ENCODE results near the gene MED9.
"Not testable (repeated sequence)": the region's sequence is repeated elsewhere in the genome, so short reads cannot be mapped to it uniquely, and the experiment has no call there.

The MED9 gene, protein sequence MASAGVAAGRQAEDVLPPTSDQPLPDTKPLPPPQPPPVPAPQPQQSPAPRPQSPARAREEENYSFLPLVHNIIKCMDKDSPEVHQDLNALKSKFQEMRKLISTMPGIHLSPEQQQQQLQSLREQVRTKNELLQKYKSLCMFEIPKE

GRCh38 chr17:17476865-17477467, at the start of gene MED9:
Gene MED9, plus strand, starts transcription at chr17:17477000. Its CDS starts 42 bp downstream, at chr17:17477042.
- DNase-seq: peak; percentile 11

GRCh38 chr17:17429222-17429621, 47.6 kb upstream of the MED9 start:
- DNase-seq: no peak

DNA sequence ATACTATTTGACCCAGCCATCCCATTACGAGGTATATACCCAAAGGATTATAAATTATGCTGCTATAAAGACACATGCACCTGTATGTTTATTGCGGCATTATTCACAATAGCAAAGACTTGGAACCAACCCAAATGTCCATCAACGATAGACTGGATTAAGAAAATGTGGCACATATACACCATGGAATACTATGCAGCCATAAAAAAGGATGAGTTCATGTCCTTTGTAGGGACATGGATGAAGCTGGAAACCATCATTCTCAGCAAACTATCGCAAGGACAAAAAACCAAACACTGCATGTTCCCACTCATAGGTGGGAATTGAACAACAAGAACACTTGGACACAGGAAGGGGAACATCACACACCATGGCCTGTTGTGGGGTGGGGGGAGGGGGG, 45.9 kb upstream of the MED9 start:
- DNase-seq: not testable (repeated sequence)

GRCh38 chr17:17431605-17432004, 45.2 kb upstream of the MED9 start:
- DNase-seq: no peak

- no peak for DNase-seq
Measured at GRCh38 chr17:17433000-17433703, 43.6 kb upstream of the MED9 start.

GRCh38 chr17:17434477-17434876, 42.3 kb upstream of the MED9 start:
- no peak for DNase-seq

GRCh38 chr17:17435323-17435722, 41.5 kb upstream of the MED9 start:
- no peak for DNase-seq

- no peak for DNase-seq
Measured at GRCh38 chr17:17437461-17437860, 39.3 kb upstream of the MED9 start.

DNA sequence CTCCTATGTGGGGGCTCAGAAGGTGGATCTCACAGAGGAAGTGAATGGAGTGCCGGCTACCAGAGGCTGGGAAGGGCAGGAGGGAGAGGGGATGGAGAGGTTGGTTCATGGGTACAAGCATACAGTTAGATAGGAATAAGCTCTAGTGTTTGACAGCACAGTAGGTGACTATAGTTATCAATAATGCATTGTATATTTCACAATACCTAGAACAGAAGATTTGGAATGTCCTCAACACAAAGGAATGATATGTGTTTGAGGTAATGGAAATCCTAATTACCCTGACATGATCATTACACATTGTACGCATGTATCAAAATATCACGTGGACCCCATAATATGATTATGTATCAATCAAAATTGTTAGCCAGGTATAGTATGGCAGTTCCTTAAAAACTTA, 38.9 kb upstream of the MED9 start:
- DNase-seq: no peak

DNA sequence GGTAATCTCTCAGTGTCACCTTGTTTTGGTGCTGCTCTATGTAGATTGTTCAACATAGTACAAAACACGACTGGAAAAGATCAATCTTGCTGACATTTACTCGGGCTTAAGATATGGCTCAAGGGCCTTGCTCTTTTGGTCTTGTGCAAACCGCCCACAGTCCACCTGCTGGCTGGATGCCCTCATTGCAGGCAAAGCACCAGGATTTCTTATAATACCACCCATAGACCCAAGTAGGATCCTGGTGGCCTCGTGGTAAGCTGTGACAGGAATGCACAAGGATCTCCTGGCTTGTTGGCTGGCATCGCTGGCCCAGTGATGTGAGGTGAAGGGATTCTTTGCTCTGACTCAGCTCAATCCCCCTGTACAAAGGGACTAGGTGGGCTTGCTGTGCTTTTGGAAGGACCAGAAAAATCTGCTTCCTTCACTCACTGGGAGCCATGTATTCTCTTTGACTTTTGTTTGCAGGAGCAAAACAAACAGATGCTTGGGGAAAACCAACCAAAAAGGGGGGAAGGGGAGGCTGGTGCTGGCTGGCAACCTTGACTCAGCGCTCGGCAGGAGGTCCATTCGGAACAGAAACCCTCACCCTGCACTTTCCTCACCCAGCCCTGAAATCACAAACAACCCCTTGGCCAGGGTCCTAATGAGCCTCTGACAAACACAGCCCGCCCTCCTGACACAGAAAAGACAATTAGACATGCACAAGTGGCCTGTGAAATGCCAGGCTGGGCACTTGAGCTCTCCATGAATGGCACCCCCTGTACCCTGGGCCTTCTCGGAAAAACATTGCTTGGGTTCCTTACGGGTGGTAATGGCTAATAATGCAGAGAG, 36.6 kb upstream of the MED9 start:
- no peak for DNase-seq

DNA sequence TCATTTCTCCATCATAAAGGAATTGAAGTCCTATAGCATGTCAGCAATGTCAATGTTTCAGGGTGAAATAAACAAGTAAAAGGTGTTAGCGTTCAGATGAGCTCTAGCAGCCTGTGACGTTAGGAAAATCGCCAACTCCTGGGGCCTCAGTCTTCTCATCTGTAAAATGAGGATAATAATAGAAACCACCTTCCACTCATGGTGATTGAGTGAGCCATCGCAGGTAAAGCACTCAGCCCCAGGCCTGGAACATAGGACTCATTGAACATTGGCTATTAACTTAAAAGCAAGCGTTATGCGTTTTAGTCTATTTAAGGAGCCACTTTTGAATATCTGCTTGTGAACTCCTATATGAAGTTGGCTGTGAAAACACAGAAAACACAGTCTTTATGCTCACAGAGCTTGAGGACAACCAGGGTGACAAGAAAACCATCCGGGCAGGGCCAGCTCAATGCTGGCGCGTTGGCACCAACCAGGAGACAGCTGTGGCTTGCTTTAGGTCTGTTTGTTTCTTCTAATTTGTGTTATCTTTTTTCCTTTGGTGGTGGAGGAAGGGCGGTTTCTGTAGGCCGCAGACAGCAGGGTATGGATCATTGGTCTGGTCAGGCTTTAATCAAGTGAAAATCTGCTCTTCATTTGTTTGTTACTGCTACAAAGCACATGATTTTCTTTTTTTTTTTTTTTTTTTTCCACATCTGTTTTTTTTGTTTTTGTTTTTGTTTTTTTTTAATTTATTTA, 35.7 kb upstream of the MED9 start:
- no peak for DNase-seq

GRCh38 chr17:17443173-17443572, 33.6 kb upstream of the MED9 start:
- DNase-seq: no peak

DNA sequence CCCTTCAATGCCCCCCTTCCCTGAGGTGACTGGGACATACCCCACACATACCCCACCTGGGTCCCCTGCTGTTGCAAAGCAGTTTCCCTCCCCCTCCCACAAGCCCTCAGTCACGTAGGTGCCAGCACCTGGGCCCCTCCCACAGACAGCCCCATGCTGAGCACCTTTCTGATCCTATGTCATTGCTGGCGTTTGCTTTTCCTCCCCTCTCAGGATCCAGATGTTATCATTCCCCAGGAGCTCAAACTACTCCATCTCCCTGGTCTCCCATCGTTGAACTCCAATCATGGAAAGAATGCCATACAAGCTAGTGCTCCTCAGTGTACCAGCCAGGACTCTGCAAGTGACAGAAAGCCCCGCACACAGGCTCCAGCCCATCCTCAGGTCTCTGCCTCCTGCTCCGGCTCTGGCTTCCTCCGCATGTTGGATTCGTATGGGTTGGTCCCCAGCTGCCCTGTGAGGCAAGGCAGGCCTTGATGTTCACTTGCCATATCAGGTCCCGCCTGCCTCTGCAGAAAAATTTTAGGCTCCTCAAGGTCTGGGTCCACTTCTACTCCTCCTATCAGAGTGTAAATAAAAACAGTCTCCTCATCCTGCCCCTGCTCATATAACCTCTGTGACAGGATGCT, 31.4 kb upstream of the MED9 start:
- DNase-seq: no peak

DNA sequence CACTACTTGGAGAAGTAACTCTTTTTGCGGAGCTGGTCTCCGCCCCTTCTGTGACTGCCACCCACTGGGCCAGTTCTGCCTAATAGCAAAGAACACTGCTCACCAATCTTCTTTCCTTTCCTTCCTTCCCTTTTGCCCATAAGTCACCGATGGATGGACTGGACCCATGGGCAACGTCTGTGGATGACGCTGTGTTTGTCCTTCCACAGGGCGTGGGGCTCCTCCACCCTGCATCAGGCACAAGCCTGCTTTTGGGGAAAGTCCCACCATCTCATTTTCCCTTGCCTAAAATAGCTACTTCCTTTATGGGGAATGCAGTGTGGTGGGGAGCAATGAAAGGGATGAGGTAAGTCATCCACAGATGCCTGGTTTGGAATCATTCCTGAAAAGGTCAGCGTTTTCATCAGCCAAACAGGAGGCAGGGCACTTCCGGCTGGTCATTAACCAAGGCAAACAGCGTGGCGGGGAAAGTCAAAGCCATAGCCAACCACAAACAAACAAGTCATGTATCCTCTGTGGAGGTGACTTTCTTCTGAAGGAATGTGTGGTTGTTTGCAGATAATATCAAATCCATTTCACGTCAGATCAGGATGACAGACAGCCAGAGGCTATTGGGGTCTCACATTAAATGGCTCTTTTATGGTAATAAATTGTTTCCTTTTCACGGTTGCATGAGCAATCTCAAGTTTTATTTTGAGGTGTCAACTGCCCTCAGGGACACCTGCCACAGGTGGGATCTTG, 30.7 kb upstream of the MED9 start:
- DNase-seq: no peak

- DNase-seq: no peak
Measured at GRCh38 chr17:17446666-17447155, 30.1 kb upstream of the MED9 start.

DNA sequence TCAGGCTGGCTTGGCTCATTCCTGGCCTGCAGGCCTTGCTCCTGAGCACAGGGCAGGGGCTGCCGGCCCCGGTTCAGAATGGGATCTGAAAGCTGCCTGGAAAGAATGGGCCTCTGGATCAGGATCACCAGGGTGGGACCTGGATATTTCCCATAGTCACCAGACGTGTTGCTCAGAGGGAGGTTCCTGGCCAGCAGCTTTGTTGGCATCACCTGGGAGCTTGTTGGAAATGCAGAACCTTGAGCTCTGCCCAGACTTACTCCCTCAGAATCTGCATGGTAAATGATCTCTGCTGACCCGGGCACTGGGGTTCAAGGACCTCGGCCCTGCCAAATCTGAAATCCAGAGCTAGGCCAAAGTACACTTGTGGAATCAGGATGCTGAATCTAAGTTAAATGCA, 29.5 kb upstream of the MED9 start:
- no peak for DNase-seq

GRCh38 chr17:17448076-17448475, 28.7 kb upstream of the MED9 start:
- no peak for DNase-seq

GRCh38 chr17:17448723-17449122, 28.1 kb upstream of the MED9 start:
- no peak for DNase-seq

DNA sequence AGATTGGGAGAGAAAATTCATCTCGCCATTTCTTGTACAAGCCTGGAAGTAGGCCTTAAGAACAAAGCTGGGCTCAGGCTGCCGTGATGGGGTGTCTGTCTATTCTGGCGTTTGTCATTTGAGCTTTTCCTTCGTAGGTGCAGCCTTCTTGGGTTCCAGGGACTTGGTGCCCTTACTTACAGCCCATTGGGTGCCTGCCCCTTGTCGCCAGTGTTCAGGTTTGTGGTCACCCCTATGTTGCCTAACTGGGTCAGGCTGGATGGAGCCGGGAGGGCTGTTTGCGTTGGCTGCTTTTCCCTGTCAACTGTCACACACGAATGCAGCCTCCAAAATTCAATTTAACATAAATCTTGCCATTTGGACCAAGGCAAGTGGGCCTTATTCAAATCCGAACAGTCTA, 23.7 kb upstream of the MED9 start:
- no peak for DNase-seq

GRCh38 chr17:17454276-17454675, 22.5 kb upstream of the MED9 start:
- DNase-seq: no peak

GRCh38 chr17:17454700-17455099, 22.1 kb upstream of the MED9 start:
- not testable (repeated sequence) for DNase-seq

DNA sequence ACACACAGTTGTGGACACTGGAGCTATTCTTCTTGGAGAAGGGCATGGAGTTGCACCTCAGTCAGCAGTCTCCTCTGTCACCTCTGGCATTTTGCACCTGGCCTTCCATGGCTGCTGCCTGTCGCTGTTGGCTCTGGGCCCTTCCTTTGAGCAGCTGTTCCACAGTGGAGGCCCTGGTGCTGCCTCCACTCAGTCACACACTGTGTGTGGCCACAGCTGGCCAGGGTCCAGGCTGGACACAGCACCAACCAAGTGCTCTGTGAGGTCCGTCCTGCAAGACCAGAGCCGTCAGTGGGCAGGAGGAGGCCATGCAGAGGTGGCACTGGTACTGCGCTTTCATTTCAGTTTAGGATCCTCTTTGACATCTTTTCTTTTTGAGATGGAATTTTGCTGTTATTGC, 21.6 kb upstream of the MED9 start:
- no peak for DNase-seq

All from KG1 (cell line).